WTC11 (cell line): ENCODE measurements around the gene MTA3. TPM values are rescaled to one million over a fixed set of nuclear protein-coding genes. Genes with fewer than 3 reads are reported as not detected.

Experiments
- ATAC-seq: fragments of 200-7000 bp; cut with Tn5 transposase; 2 replicates; pipeline ENCODE4 v1.10.0; 2021; ENCODE audit warnings: mild to moderate bottlenecking, moderate library complexity
- CTCF ChIA-PET: fragments of 300-600 bp; sonication (Branson Sonifier 250); formaldehyde crosslinking; loops from one replicate; lab custom pipeline; 2021; ENCODE audit warnings: antibody characterized with exemption; lab: Charles Lee
- POLR2A ChIA-PET: fragments of 350-600 bp; sonication (Branson Sonifier 250); formaldehyde crosslinking; loops from one replicate; lab custom pipeline; 2021; ENCODE audit warnings: antibody characterized with exemption; lab: Charles Lee
- DNase-seq: peaks from one replicate; pipeline ENCODE4 v3.0.0; 2021; ENCODE audit warnings: low spot score
- H3K27ac Mint-ChIP-seq: 2 replicates; pipeline ENCODE4 v1.8.0; 2021; ENCODE audit warnings: mixed read lengths
- H3K27me3 Mint-ChIP-seq: 2 replicates; pipeline ENCODE4 v1.8.0; 2021; ENCODE audit warnings: low read depth, mild to moderate bottlenecking, moderate library complexity, mixed read lengths
- H3K36me3 Mint-ChIP-seq: 2 replicates; pipeline ENCODE4 v1.8.0; 2021; ENCODE audit warnings: mixed read lengths
- H3K4me1 Mint-ChIP-seq: 2 replicates; pipeline ENCODE4 v1.8.0; 2022; ENCODE audit warnings: mixed read lengths
- H3K4me3 Mint-ChIP-seq: 2 replicates; pipeline ENCODE4 v1.8.0; 2021; ENCODE audit warnings: mild to moderate bottlenecking, moderate library complexity, mixed read lengths
- H3K9me3 Mint-ChIP-seq: 2 replicates; pipeline ENCODE4 v1.8.0; 2021; ENCODE audit warnings: mixed read lengths
- ATF1 ChIP-seq: sonication (generic); formaldehyde crosslinking; IDR thresholded peaks from 2 replicates; pipeline ENCODE4 v1.8.1; 2023; ENCODE audit warnings: mild to moderate bottlenecking, moderate library complexity, missing genetic modification reagents
- ATF2 ChIP-seq: sonication (generic); formaldehyde crosslinking; IDR thresholded peaks from 2 replicates; pipeline ENCODE4 v1.8.1; 2022; ENCODE audit warnings: low read depth, missing genetic modification reagents, borderline replicate concordance
- ESRRA ChIP-seq: sonication (generic); formaldehyde crosslinking; IDR thresholded peaks from 2 replicates; pipeline ENCODE4 v1.8.1; 2022; ENCODE audit warnings: mild to moderate bottlenecking, missing genetic modification reagents, borderline replicate concordance
- GRHL2 ChIP-seq: fragments of 250-450 bp; sonication (Bioruptor Pico); IDR thresholded peaks from 2 replicates; pipeline ENCODE4 v1.8.0; 2022; ENCODE audit warnings: mild to moderate bottlenecking, moderate library complexity; ENCODE audit not compliant: insufficient replicate concordance, severe bottlenecking
- GTF2I ChIP-seq: fragments of 250-450 bp; sonication (Bioruptor Pico); conservative IDR thresholded peaks from 2 replicates; pipeline ENCODE4 v1.4.0; 2021; ENCODE audit warnings: mild to moderate bottlenecking
- IRF1 ChIP-seq: sonication (generic); formaldehyde crosslinking; IDR thresholded peaks from 2 replicates; pipeline ENCODE4 v1.8.0; 2023; ENCODE audit warnings: missing genetic modification reagents
- MAX ChIP-seq: sonication (generic); formaldehyde crosslinking; IDR thresholded peaks from 2 replicates; pipeline ENCODE4 v1.8.0; 2022; ENCODE audit warnings: mild to moderate bottlenecking, missing genetic modification reagents
- MYBL2 ChIP-seq: sonication (generic); formaldehyde crosslinking; IDR thresholded peaks from 2 replicates; pipeline ENCODE4 v1.8.1; 2023; ENCODE audit warnings: mild to moderate bottlenecking, moderate library complexity, missing genetic modification reagents
- NR2C2 ChIP-seq: sonication (generic); formaldehyde crosslinking; IDR thresholded peaks from 2 replicates; pipeline ENCODE4 v1.8.0; 2022; ENCODE audit warnings: mild to moderate bottlenecking, missing genetic modification reagents
- SP1 ChIP-seq: sonication (generic); formaldehyde crosslinking; conservative IDR thresholded peaks from 2 replicates; pipeline ENCODE4 v1.8.1; 2022; ENCODE audit warnings: missing genetic modification reagents
- USF1 ChIP-seq: sonication (generic); formaldehyde crosslinking; IDR thresholded peaks from 2 replicates; pipeline ENCODE4 v1.8.0; 2022; ENCODE audit warnings: mild to moderate bottlenecking, missing genetic modification reagents
- ZNF263 ChIP-seq: sonication (generic); formaldehyde crosslinking; IDR thresholded peaks from 2 replicates; pipeline ENCODE4 v1.8.1; 2022; ENCODE audit warnings: low read depth, mild to moderate bottlenecking, moderate library complexity, missing genetic modification reagents
- ZNF532 ChIP-seq: fragments of 250-450 bp; sonication (Bioruptor Pico); IDR thresholded peaks from 2 replicates; pipeline ENCODE4 v1.9.0; 2021; ENCODE audit warnings: mild to moderate bottlenecking, borderline replicate concordance
- ZSCAN18 ChIP-seq: fragments of 250-450 bp; sonication (Bioruptor Pico); IDR thresholded peaks from 2 replicates; pipeline ENCODE4 v2.1.2; 2022; ENCODE audit warnings: mild to moderate bottlenecking, moderate library complexity
- total RNA-seq: library from RNA; stranded (reverse); gene quantifications from 3 replicates; pipeline ENCODE4 v1.2.3, GENCODE V29; 2021

Gene MTA3
- total RNA-seq, 1 experiment from 2014 or later: 153 TPM

- TF ChIP-seq IRF1 (CRISPR knock-in tag): no peak
- TF ChIP-seq ZNF263 (CRISPR knock-in tag): no peak
- no peak for TF ChIP-seq ZSCAN18
- TF ChIP-seq GTF2I (CRISPR knock-in tag): no peak
- TF ChIP-seq GRHL2 (CRISPR knock-in tag): no peak
These were observed 175.2 kb downstream of the MTA3 start (continued) for GRCh38 chr2:42743659-42743990.

- H3K9me3 Mint-ChIP-seq: peaks cover 19% of the 10 kb centered on the region
- ATAC-seq: no peak
- H3K4me1 Mint-ChIP-seq: peaks cover 4% of the 10 kb centered on the region
- POLR2A ChIA-PET: no interaction called here
- H3K27me3 Mint-ChIP-seq: no peaks in the 10 kb centered on the region
- CTCF ChIA-PET: no interaction called here
- TF ChIP-seq NR2C2 (CRISPR knock-in tag) (no peak), ZNF532 (CRISPR knock-in tag) (no peak), ATF1 (CRISPR knock-in tag) (no peak), ATF2 (CRISPR knock-in tag) (no peak), MAX (CRISPR knock-in tag) (no peak), USF1 (no peak), SP1 (CRISPR knock-in tag) (no peak)
- peaks cover 32% of the 10 kb centered on the region for H3K36me3 Mint-ChIP-seq
- H3K27ac Mint-ChIP-seq: no peak overlapping the region; the same call in 1 of the 2 replicates
- no peak overlapping the region for H3K4me3 Mint-ChIP-seq
- no peak for DNase-seq
These were observed 176.2 kb downstream of the MTA3 start for GRCh38 chr2:42744545-42745082.

GRCh38 chr2:42747422-42747821 is 179.0 kb downstream of the MTA3 start:
- no peak overlapping the region for H3K27ac Mint-ChIP-seq
- no peak for ATAC-seq
- ChIA-PET CTCF (no interaction called here), POLR2A (no interaction called here)
- TF ChIP-seq ESRRA (CRISPR knock-in tag) (no peak), MYBL2 (CRISPR knock-in tag) (no peak)
- no peak overlapping the region for H3K4me3 Mint-ChIP-seq
- no peaks in the 10 kb centered on the region for H3K27me3 Mint-ChIP-seq
- peaks cover 15% of the 10 kb centered on the region for H3K36me3 Mint-ChIP-seq
- no peak for DNase-seq
- H3K9me3 Mint-ChIP-seq: peaks cover 10% of the 10 kb centered on the region
- H3K4me1 Mint-ChIP-seq: no peaks in the 10 kb centered on the region
